ENCODE results near the gene IL26. TPM values are rescaled to one million over a fixed set of nuclear protein-coding genes. Genes with fewer than 3 reads are reported as not detected.

The IL26 gene
- total RNA-seq, 2 experiments from 2014 or later: 0.25 TPM; not detected in 1

- no peaks in the 10 kb centered on the region for H3K9me3 Mint-ChIP-seq
- H3K4me1 Mint-ChIP-seq (ENCODE audit: low read depth): peaks cover 18% of the 10 kb centered on the region
- Histone ChIP-seq H3K36me3 (ENCODE audit: insufficient read depth, low read length) (no peaks in the 10 kb centered on the region), H3K9me3 (ENCODE audit: control insufficient read depth in 1 of 2, insufficient read depth in 1 of 2, low read length in 2 of 2) (no peaks in the 10 kb centered on the region), H3K27ac (ENCODE audit: low read depth in 1 of 2, low read length in 2 of 2) (no peak within 1 kb of the TSS), H3K4me3 (ENCODE audit: low read length) (peak within 1 kb of the TSS; percentile 38), H3K4me1 (ENCODE audit: insufficient read depth, low read length) (peaks cover 6% of the 10 kb centered on the region), H3K27me3 (ENCODE audit: control insufficient read depth in 1 of 2, insufficient read depth in 2 of 2, low read length in 2 of 2) (no peaks in the 10 kb centered on the region)
- peak within 1 kb of the TSS; percentile 67 for H3K27ac Mint-ChIP-seq
- POLR2A ChIA-PET: interaction anchor here (0.5 kb wide), 1 partner anchor 12 kb away, joined by 3 read pairs; no protein-coding TSS in a partner anchor
- peak; percentile 59 for ATAC-seq (ENCODE audit: poor library complexity)
- peak in 3 of 14 experiments; percentile 68 to 85 (median 77) for DNase-seq
- TF ChIP-seq CTCF (IDR thresholded peaks at IDR 0.05): no peak
- H3K36me3 Mint-ChIP-seq (ENCODE audit: low read depth): no peaks in the 10 kb centered on the region
- CTCF ChIA-PET: interaction anchor here (1.5 kb wide), 2 partner anchors 119 to 153 kb away, joined by 3 read pairs; no protein-coding TSS in a partner anchor
- H3K4me3 Mint-ChIP-seq: peak within 1 kb of the TSS; percentile 34
- intact Hi-C loops (cut with DNase I, micrococcal nuclease): loop anchor here (2.0 to 5.0 kb wide), 2 partner anchors 47 to 117 kb away; no protein-coding TSS in a partner anchor
- no peaks in the 10 kb centered on the region for H3K27me3 Mint-ChIP-seq
Measured at GRCh38 chr12:68159681-68160304, 65.8 kb downstream of the IL26 start, which contains the start of gene IFNG. IFNG (minus strand) TSS chr12:68159740; CDS start chr12:68159615, 125 bp downstream.

GRCh38 chr12:68158432-68158831 lies 67.2 kb downstream of the IL26 start:
- intact Hi-C loops (cut with DNase I, micrococcal nuclease): loop anchor here (1.0 to 5.0 kb wide), 3 partner anchors 46 to 118 kb away; no protein-coding TSS in a partner anchor
- peak overlapping the region; percentile 20 for H3K4me3 Mint-ChIP-seq
- no peaks in the 10 kb centered on the region for H3K9me3 Mint-ChIP-seq
- Histone ChIP-seq H3K4me1 (ENCODE audit: insufficient read depth, low read length) (peaks cover 6% of the 10 kb centered on the region), H3K36me3 (ENCODE audit: insufficient read depth, low read length) (no peaks in the 10 kb centered on the region), H3K27me3 (ENCODE audit: control insufficient read depth in 1 of 2, insufficient read depth in 2 of 2, low read length in 2 of 2) (no peaks in the 10 kb centered on the region), H3K27ac (ENCODE audit: low read depth in 1 of 2, low read length in 2 of 2) (no peak overlapping the region), H3K9me3 (ENCODE audit: control insufficient read depth in 1 of 2, insufficient read depth in 1 of 2, low read length in 2 of 2) (no peaks in the 10 kb centered on the region), H3K4me3 (ENCODE audit: low read length) (peak overlapping the region; percentile 38)
- peak; percentile 54 for TF ChIP-seq CTCF (IDR thresholded peaks at IDR 0.05)
- ChIA-PET CTCF (interaction anchor here (0.6 to 2.4 kb wide), 11 partner anchors 13 to 1006 kb away, joined by 3 to 12 read pairs (median 5); no protein-coding TSS in a partner anchor), POLR2A (interaction anchor here (0.8 to 2.7 kb wide), 9 partner anchors 13 to 508 kb away, joined by 3 to 13 read pairs (median 4); no protein-coding TSS in a partner anchor)
- H3K27me3 Mint-ChIP-seq: no peaks in the 10 kb centered on the region
- H3K4me1 Mint-ChIP-seq (ENCODE audit: low read depth): peaks cover 18% of the 10 kb centered on the region
- H3K27ac Mint-ChIP-seq: no peak overlapping the region
- H3K36me3 Mint-ChIP-seq (ENCODE audit: low read depth): no peaks in the 10 kb centered on the region
- peak in 4 of 14 experiments; percentile 7 to 76 (median 71) for DNase-seq
- peak; percentile 73 for ATAC-seq (ENCODE audit: poor library complexity)

GRCh38 chr12:68157380-68157779 lies 68.2 kb downstream of the IL26 start:
- no peak overlapping the region for H3K27ac ChIP-seq (ENCODE audit: low read depth in 1 of 2, low read length in 2 of 2)
- peak overlapping the region; percentile 0 for H3K4me3 ChIP-seq (ENCODE audit: low read length)
- peak in 2 of 14 experiments; percentile 13 to 31 for DNase-seq
- peaks cover 18% of the 10 kb centered on the region for H3K4me1 Mint-ChIP-seq (ENCODE audit: low read depth)
- TF ChIP-seq CTCF (IDR thresholded peaks at IDR 0.05): no peak
- no peaks in the 10 kb centered on the region for H3K27me3 ChIP-seq (ENCODE audit: control insufficient read depth in 1 of 2, insufficient read depth in 2 of 2, low read length in 2 of 2)
- CTCF ChIA-PET: interaction anchor here (0.7 to 2.4 kb wide), 4 partner anchors 12 to 346 kb away, joined by 3 to 12 read pairs (median 4); no protein-coding TSS in a partner anchor
- H3K4me3 Mint-ChIP-seq: peak overlapping the region; percentile 1
- H3K36me3 Mint-ChIP-seq (ENCODE audit: low read depth): no peaks in the 10 kb centered on the region
- ATAC-seq (ENCODE audit: poor library complexity): no peak
- no peak overlapping the region for H3K27ac Mint-ChIP-seq
- H3K4me1 ChIP-seq (ENCODE audit: insufficient read depth, low read length): peaks cover 6% of the 10 kb centered on the region
- H3K27me3 Mint-ChIP-seq: no peaks in the 10 kb centered on the region
- POLR2A ChIA-PET: interaction anchor here (2.7 kb wide), 1 partner anchor 24 kb away, joined by 13 read pairs; no protein-coding TSS in a partner anchor
- H3K9me3 ChIP-seq (ENCODE audit: control insufficient read depth in 1 of 2, insufficient read depth in 1 of 2, low read length in 2 of 2): no peaks in the 10 kb centered on the region
- H3K36me3 ChIP-seq (ENCODE audit: insufficient read depth, low read length): no peaks in the 10 kb centered on the region
- intact Hi-C loops (cut with DNase I, micrococcal nuclease): loop anchor here in 1 of 2 experiments (5.0 kb wide), 1 partner anchor 115 kb away; no protein-coding TSS in a partner anchor
- H3K9me3 Mint-ChIP-seq: no peaks in the 10 kb centered on the region

All from CD4-positive, alpha-beta T cell (primary cell).